IPS-15b (cell line): ENCODE measurements around the gene PLA2G4C.
A peak's percentile ranks its signal among the peaks of the same experiment; 100 is the strongest.

Source experiments
- H3K27me3 ChIP-seq: one replicate; pipeline ENCODE4 v1.6.1; 2013; ENCODE audit warnings: low read length; ENCODE audit not compliant: control insufficient read depth, insufficient read depth
- H3K36me3 ChIP-seq: one replicate; pipeline ENCODE4 v1.6.1; 2013; ENCODE audit warnings: low read length; ENCODE audit not compliant: control insufficient read depth, insufficient read depth
- H3K4me1 ChIP-seq: one replicate; pipeline ENCODE4 v1.6.1; 2013; ENCODE audit warnings: mild to moderate bottlenecking, low read length; ENCODE audit not compliant: control insufficient read depth, insufficient read depth
- H3K4me3 ChIP-seq: one replicate; pipeline ENCODE4 v1.5.1; 2013; ENCODE audit warnings: low read depth, low read length
- H3K9ac ChIP-seq: one replicate; pipeline ENCODE4 v1.6.1; 2013; ENCODE audit warnings: low read depth, mild to moderate bottlenecking, low read length
- H3K9me3 ChIP-seq: one replicate; pipeline ENCODE4 v1.6.1; 2013; ENCODE audit warnings: mild to moderate bottlenecking, low read length; ENCODE audit not compliant: control insufficient read depth, insufficient read depth

Gene PLA2G4C

GRCh38 chr19:48127561-48127960, 16.9 kb upstream of the PLA2G4C start:
- Histone ChIP-seq H3K36me3 (peaks cover 57% of the 10 kb centered on the region), H3K27me3 (no peaks in the 10 kb centered on the region), H3K4me1 (no peaks in the 10 kb centered on the region), H3K4me3 (no peak overlapping the region), H3K9me3 (no peaks in the 10 kb centered on the region), H3K9ac (no peak overlapping the region)

DNA sequence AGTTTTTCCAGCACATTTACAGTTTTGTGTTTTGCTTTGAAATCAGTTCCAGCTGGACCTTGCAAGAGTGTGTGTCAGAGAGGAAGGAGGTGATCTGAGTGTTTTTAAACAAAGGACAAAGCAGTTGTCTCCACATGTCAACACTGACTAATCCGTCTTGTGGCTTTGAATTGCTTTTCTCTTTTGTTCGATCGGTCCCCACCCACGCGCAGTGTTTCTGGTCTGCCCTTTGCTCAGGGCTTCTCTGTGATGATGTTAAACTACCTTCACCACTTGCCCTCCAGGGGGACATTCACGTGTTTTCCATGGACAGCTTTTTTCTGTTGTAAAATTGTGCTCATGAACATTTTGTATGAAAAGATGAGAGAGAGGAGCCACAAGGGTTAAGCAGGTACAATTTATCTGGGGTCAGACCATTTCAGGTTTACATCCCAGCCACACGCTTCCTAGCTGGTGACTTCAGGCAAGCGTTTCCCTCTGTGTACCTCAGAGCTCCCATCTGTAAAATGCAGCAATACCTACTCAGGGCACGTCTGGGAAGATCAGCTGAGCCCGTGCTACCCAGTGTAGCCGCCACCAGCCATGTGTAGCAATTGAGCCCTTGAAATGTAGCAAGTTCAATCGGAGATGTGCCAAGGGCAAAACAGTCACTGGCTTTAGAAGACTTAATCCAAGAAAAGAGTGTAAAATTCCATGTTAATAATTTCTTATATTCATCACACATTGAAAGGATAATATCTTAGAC, 13.5 kb upstream of the PLA2G4C start:
- H3K4me1 ChIP-seq: no peaks in the 10 kb centered on the region
- H3K9me3 ChIP-seq: no peaks in the 10 kb centered on the region
- H3K36me3 ChIP-seq: peaks cover 43% of the 10 kb centered on the region
- no peaks in the 10 kb centered on the region for H3K27me3 ChIP-seq
- H3K4me3 ChIP-seq: no peak overlapping the region
- no peak overlapping the region for H3K9ac ChIP-seq

GRCh38 chr19:48122421-48122820, 11.8 kb upstream of the PLA2G4C start:
- H3K4me3 ChIP-seq: no peak overlapping the region
- H3K36me3 ChIP-seq: peaks cover 41% of the 10 kb centered on the region

GRCh38 chr19:48121909-48122371, 11.3 kb upstream of the PLA2G4C start:
- peaks cover 36% of the 10 kb centered on the region for H3K36me3 ChIP-seq
- no peak overlapping the region for H3K9ac ChIP-seq
- no peak overlapping the region for H3K4me3 ChIP-seq
- no peaks in the 10 kb centered on the region for H3K27me3 ChIP-seq
- H3K9me3 ChIP-seq: no peaks in the 10 kb centered on the region
- H3K4me1 ChIP-seq: no peaks in the 10 kb centered on the region

More at GRCh38 chr19:48122421-48122820, 11.8 kb upstream of the PLA2G4C start:
- H3K27me3 ChIP-seq: no peaks in the 10 kb centered on the region
- H3K9ac ChIP-seq: no peak overlapping the region
- no peaks in the 10 kb centered on the region for H3K9me3 ChIP-seq
- no peaks in the 10 kb centered on the region for H3K4me1 ChIP-seq

GRCh38 chr19:48121066-48121465, 10.4 kb upstream of the PLA2G4C start:
- H3K9ac ChIP-seq: no peak overlapping the region
- H3K27me3 ChIP-seq: no peaks in the 10 kb centered on the region
- no peak overlapping the region for H3K4me3 ChIP-seq
- no peaks in the 10 kb centered on the region for H3K9me3 ChIP-seq
- H3K36me3 ChIP-seq: peaks cover 36% of the 10 kb centered on the region
- H3K4me1 ChIP-seq: no peaks in the 10 kb centered on the region

- Histone ChIP-seq H3K9ac (no peak overlapping the region), H3K27me3 (no peaks in the 10 kb centered on the region), H3K4me3 (no peak overlapping the region), H3K36me3 (peaks cover 41% of the 10 kb centered on the region), H3K9me3 (no peaks in the 10 kb centered on the region), H3K4me1 (no peaks in the 10 kb centered on the region)
These were observed 9.9 kb upstream of the PLA2G4C start for GRCh38 chr19:48120505-48120904.

- Histone ChIP-seq H3K9ac (no peak overlapping the region), H3K4me1 (no peaks in the 10 kb centered on the region), H3K27me3 (no peaks in the 10 kb centered on the region), H3K36me3 (peaks cover 30% of the 10 kb centered on the region), H3K4me3 (no peak overlapping the region), H3K9me3 (no peaks in the 10 kb centered on the region)
These were observed 7.5 kb upstream of the PLA2G4C start for GRCh38 chr19:48118131-48118517.

GRCh38 chr19:48117515-48118130, 7.0 kb upstream of the PLA2G4C start:
- Histone ChIP-seq H3K9ac (no peak overlapping the region), H3K36me3 (peaks cover 25% of the 10 kb centered on the region), H3K4me1 (no peaks in the 10 kb centered on the region), H3K4me3 (no peak overlapping the region), H3K9me3 (no peaks in the 10 kb centered on the region), H3K27me3 (no peaks in the 10 kb centered on the region)

GRCh38 chr19:48113190-48113917, 2.7 kb upstream of the PLA2G4C start:
- no peak overlapping the region for H3K9ac ChIP-seq
- H3K27me3 ChIP-seq: peaks cover 7% of the 10 kb centered on the region
- no peaks in the 10 kb centered on the region for H3K9me3 ChIP-seq
- H3K4me1 ChIP-seq: no peaks in the 10 kb centered on the region
- H3K4me3 ChIP-seq: no peak overlapping the region
- peaks cover 13% of the 10 kb centered on the region for H3K36me3 ChIP-seq

DNA sequence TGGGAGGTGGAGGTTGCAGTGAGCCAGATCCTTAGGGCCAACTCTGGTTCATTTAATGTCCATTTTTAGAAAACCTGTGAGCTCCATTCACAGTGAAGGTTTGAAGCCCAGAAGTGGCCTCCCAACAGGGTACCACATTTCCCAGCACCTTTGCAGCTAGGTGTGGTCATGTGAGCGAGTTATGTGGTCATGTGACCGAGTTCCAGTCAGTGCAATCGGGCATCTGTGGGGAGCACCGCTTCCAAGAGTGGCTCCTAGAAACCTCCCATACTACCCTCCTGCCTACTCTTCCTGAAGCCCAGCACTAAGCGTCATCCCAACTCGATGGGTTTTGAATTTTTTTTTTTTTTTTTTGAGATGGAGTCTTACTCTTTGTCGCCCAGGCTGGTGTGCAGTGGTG, 663 bp upstream of the PLA2G4C start:
- Histone ChIP-seq H3K27me3 (peaks cover 13% of the 10 kb centered on the region), H3K4me3 (peak overlapping the region; percentile 67), H3K4me1 (no peaks in the 10 kb centered on the region), H3K9me3 (no peaks in the 10 kb centered on the region), H3K36me3 (peaks cover 8% of the 10 kb centered on the region), H3K9ac (no peak overlapping the region)

DNA sequence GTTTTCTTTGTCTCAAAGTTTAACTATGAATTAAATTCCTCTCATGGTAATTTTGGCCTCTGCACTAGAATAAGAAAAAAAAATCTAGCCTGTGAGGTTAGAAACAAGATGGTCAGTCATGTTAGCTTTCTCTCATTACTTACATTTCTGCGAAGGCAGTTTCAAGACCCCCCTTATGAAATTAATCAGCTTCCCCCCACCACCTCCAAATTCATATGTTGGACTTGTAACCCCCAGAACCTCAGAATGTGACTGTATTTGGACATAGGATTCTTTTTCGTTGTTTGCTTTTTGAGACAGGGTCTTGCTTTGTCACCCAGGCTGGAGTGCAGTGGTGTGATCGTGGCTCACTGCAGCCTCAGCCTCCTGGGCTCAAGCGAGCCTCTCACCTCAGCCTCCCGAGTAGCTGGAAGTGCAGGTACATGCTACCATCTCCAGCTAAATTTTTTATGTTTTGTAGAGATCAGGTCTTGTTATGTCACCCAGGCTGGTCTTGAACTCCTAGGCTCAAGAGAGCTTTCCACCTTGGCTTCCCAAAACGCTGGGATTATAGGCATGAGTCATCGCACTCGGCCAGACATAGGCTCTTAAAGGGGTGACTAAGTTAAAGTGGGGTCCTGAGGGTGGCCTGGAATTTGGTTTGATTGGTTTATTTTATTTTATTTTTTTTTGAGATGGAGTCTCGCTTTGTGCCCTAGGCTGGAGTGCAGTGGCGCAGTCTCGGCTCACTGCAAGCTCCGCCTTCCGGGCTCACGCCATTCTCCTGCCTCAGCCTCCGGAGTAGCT, 1.4 kb downstream of the PLA2G4C start:
- Histone ChIP-seq H3K9ac (no peak overlapping the region), H3K4me3 (no peak overlapping the region), H3K27me3 (peaks cover 13% of the 10 kb centered on the region), H3K4me1 (no peaks in the 10 kb centered on the region), H3K9me3 (no peaks in the 10 kb centered on the region), H3K36me3 (no peaks in the 10 kb centered on the region)
